Activated naive CD8-positive, alpha-beta T cell treated with anti-CD3 and anti-CD28 coated beads for 36 hours (primary cell): ENCODE data around the gene MCAM. TPM values are rescaled to one million over a fixed set of nuclear protein-coding genes. Genes with fewer than 3 reads are reported as not detected.
A peak's percentile ranks its signal among the peaks of the same experiment; 100 is the strongest.

ENCODE experiments used
- DNase-seq: peaks from one replicate; pipeline ENCODE4 v3.0.0; 2021
- H3K27ac Mint-ChIP-seq: one replicate; pipeline ENCODE4 v1.8.0; 2022; ENCODE audit warnings: mild to moderate bottlenecking, moderate library complexity, mixed read lengths
- H3K27me3 Mint-ChIP-seq: one replicate; pipeline ENCODE4 v1.8.0; 2022; ENCODE audit warnings: mild to moderate bottlenecking, mixed read lengths
- H3K36me3 Mint-ChIP-seq: one replicate; pipeline ENCODE4 v1.8.0; 2021; ENCODE audit warnings: mild to moderate bottlenecking, mixed read lengths
- H3K4me1 Mint-ChIP-seq: one replicate; pipeline ENCODE4 v1.8.0; 2021; ENCODE audit warnings: mixed read lengths
- H3K4me3 Mint-ChIP-seq: one replicate; pipeline ENCODE4 v1.8.0; 2022; ENCODE audit warnings: mild to moderate bottlenecking, moderate library complexity, mixed read lengths
- H3K9me3 Mint-ChIP-seq: one replicate; pipeline ENCODE4 v1.8.0; 2022; ENCODE audit warnings: mixed read lengths
- total RNA-seq, 2 experiments: library from RNA; stranded (reverse); gene quantifications; one replicate each; pipeline ENCODE4 v1.2.3, GENCODE V29; 2021

MCAM gene
- total RNA-seq, 2 experiments from 2014 or later: 8.9 to 9.9 TPM

- peaks cover 21% of the 10 kb centered on the region for H3K4me1 Mint-ChIP-seq
- no peak overlapping the region for H3K4me3 Mint-ChIP-seq
- no peak overlapping the region for H3K27ac Mint-ChIP-seq
- no peaks in the 10 kb centered on the region for H3K36me3 Mint-ChIP-seq
- DNase-seq: no peak
- peaks cover 11% of the 10 kb centered on the region for H3K27me3 Mint-ChIP-seq
- H3K9me3 Mint-ChIP-seq: no peaks in the 10 kb centered on the region
Observed at GRCh38 chr11:119322921-119323531, 6.1 kb upstream of the MCAM start.

- Mint-ChIP-seq H3K4me3 (no peak overlapping the region), H3K9me3 (no peaks in the 10 kb centered on the region), H3K27me3 (peaks cover 17% of the 10 kb centered on the region), H3K4me1 (peaks cover 21% of the 10 kb centered on the region), H3K36me3 (no peaks in the 10 kb centered on the region), H3K27ac (no peak overlapping the region)
- no peak for DNase-seq
Observed at GRCh38 chr11:119322360-119322739, 5.4 kb upstream of the MCAM start.

- H3K9me3 Mint-ChIP-seq: no peaks in the 10 kb centered on the region
- peak overlapping the region; percentile 82 for H3K27ac Mint-ChIP-seq
- H3K27me3 Mint-ChIP-seq: peaks cover 24% of the 10 kb centered on the region
- peak overlapping the region; percentile 82 for H3K4me3 Mint-ChIP-seq
- no peaks in the 10 kb centered on the region for H3K36me3 Mint-ChIP-seq
- H3K4me1 Mint-ChIP-seq: peaks cover 21% of the 10 kb centered on the region
- DNase-seq: peak; percentile 79
Observed at GRCh38 chr11:119320776-119321524, 4.0 kb upstream of the MCAM start.

GRCh38 chr11:119320240-119320775, 3.4 kb upstream of the MCAM start:
- DNase-seq: no peak
- Mint-ChIP-seq H3K9me3 (no peaks in the 10 kb centered on the region), H3K27me3 (peaks cover 30% of the 10 kb centered on the region), H3K4me1 (peaks cover 24% of the 10 kb centered on the region), H3K36me3 (no peaks in the 10 kb centered on the region), H3K27ac (no peak overlapping the region), H3K4me3 (peak overlapping the region; percentile 57)

- Mint-ChIP-seq H3K27ac (no peak overlapping the region), H3K9me3 (no peaks in the 10 kb centered on the region), H3K4me1 (peaks cover 25% of the 10 kb centered on the region)
Observed at GRCh38 chr11:119319700-119320239, 2.8 kb upstream of the MCAM start.

GRCh38 chr11:119319136-119319699, 2.3 kb upstream of the MCAM start:
- H3K4me1 Mint-ChIP-seq: peaks cover 27% of the 10 kb centered on the region
- peaks cover 30% of the 10 kb centered on the region for H3K27me3 Mint-ChIP-seq
- DNase-seq: no peak
- H3K36me3 Mint-ChIP-seq: no peaks in the 10 kb centered on the region
- H3K27ac Mint-ChIP-seq: no peak overlapping the region
- H3K9me3 Mint-ChIP-seq: no peaks in the 10 kb centered on the region
- H3K4me3 Mint-ChIP-seq: no peak overlapping the region

More at GRCh38 chr11:119319700-119320239, 2.8 kb upstream of the MCAM start:
- peak overlapping the region; percentile 57 for H3K4me3 Mint-ChIP-seq
- peaks cover 30% of the 10 kb centered on the region for H3K27me3 Mint-ChIP-seq
- DNase-seq: no peak
- no peaks in the 10 kb centered on the region for H3K36me3 Mint-ChIP-seq

GRCh38 chr11:119318240-119319135, 1.6 kb upstream of the MCAM start:
- peaks cover 30% of the 10 kb centered on the region for H3K27me3 Mint-ChIP-seq
- DNase-seq: peak; percentile 33
- no peaks in the 10 kb centered on the region for H3K9me3 Mint-ChIP-seq
- H3K4me1 Mint-ChIP-seq: peaks cover 23% of the 10 kb centered on the region
- no peaks in the 10 kb centered on the region for H3K36me3 Mint-ChIP-seq
- H3K27ac Mint-ChIP-seq: no peak overlapping the region
- H3K4me3 Mint-ChIP-seq: no peak overlapping the region

GRCh38 chr11:119317592-119318239, 786 bp upstream of the MCAM start:
- H3K36me3 Mint-ChIP-seq: no peaks in the 10 kb centered on the region
- peaks cover 22% of the 10 kb centered on the region for H3K4me1 Mint-ChIP-seq
- no peaks in the 10 kb centered on the region for H3K9me3 Mint-ChIP-seq
- H3K27ac Mint-ChIP-seq: no peak overlapping the region
- H3K27me3 Mint-ChIP-seq: peaks cover 30% of the 10 kb centered on the region
- H3K4me3 Mint-ChIP-seq: no peak overlapping the region
- no peak for DNase-seq

GRCh38 chr11:119316016-119316728, 758 bp downstream of the MCAM start:
- no peak for DNase-seq
- H3K4me3 Mint-ChIP-seq: peak overlapping the region; percentile 77
- no peaks in the 10 kb centered on the region for H3K9me3 Mint-ChIP-seq
- H3K27me3 Mint-ChIP-seq: peaks cover 30% of the 10 kb centered on the region
- no peaks in the 10 kb centered on the region for H3K36me3 Mint-ChIP-seq
- H3K4me1 Mint-ChIP-seq: peaks cover 13% of the 10 kb centered on the region
- peak overlapping the region; percentile 8 for H3K27ac Mint-ChIP-seq

GRCh38 chr11:119315131-119316015, 1.6 kb downstream of the MCAM start:
- Mint-ChIP-seq H3K36me3 (no peaks in the 10 kb centered on the region), H3K9me3 (no peaks in the 10 kb centered on the region), H3K27ac (peak overlapping the region; percentile 8), H3K4me3 (peak overlapping the region; percentile 77), H3K27me3 (peaks cover 30% of the 10 kb centered on the region), H3K4me1 (peaks cover 13% of the 10 kb centered on the region)
- DNase-seq: peak; percentile 67

- Mint-ChIP-seq H3K4me3 (peak overlapping the region; percentile 77), H3K9me3 (no peaks in the 10 kb centered on the region), H3K27me3 (peaks cover 25% of the 10 kb centered on the region), H3K4me1 (peaks cover 9% of the 10 kb centered on the region), H3K27ac (no peak overlapping the region), H3K36me3 (no peaks in the 10 kb centered on the region)
- no peak for DNase-seq
Observed at GRCh38 chr11:119314726-119315125, 2.2 kb downstream of the MCAM start.

- Mint-ChIP-seq H3K4me1 (peaks cover 25% of the 10 kb centered on the region), H3K4me3 (no peak overlapping the region), H3K27me3 (peaks cover 3% of the 10 kb centered on the region), H3K36me3 (peaks cover 7% of the 10 kb centered on the region), H3K27ac (no peak overlapping the region), H3K9me3 (no peaks in the 10 kb centered on the region)
- no peak for DNase-seq
Observed at GRCh38 chr11:119310682-119311052, 6.3 kb downstream of the MCAM start.
